GM12892 (cell line): Measurements from ENCODE around the gene PAQR8.
"Not testable (repeated sequence)": the region's sequence is repeated elsewhere in the genome, so short reads cannot be mapped to it uniquely, and the experiment has no call there.

Experiments used
- DNase-seq: peaks from one replicate; pipeline ENCODE4 v3.0.0; 2011; ENCODE audit not compliant: insufficient read length
- FAIRE-seq: peaks from 2 replicates; lab custom pipeline; 2011; peaks lifted over from hg19 to GRCh38; lab: Jason Lieb, UNC
- POLR2A ChIP-seq: IDR thresholded peaks from 2 replicates; pipeline ENCODE4 v1.6.1; 2011; ENCODE audit warnings: low read depth, low read length, control low read depth
- POLR2AphosphoS5 ChIP-seq: IDR thresholded peaks from 2 replicates; pipeline ENCODE4 v1.6.1; 2011; ENCODE audit warnings: low read depth, low read length, control low read depth
- TAF1 ChIP-seq: IDR thresholded peaks from 2 replicates; pipeline ENCODE4 v1.6.1; 2011; ENCODE audit warnings: low read depth, mild to moderate bottlenecking, control low read depth, low read length, borderline replicate concordance

PAQR8 gene

DNA sequence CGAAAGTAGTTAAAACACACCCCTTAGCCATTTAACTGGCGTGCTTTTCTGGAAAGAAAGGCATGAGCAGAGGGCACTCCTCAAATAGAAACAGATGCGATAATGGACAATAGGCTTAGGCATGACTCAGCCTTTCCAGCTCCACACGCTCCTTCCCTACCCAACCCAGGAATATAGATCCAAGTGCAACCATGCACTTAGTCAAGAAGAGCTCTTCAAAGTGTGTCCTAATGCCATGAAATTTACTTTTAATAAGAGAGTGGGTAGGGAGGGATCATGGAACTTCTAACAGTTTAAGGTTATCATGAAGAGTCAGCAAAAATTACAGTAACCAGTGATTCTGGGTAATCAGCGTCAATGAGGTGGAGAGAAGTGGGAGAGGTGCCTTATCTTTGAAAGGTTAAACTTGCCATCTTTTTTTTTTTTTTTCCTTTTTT, 55.7 kb downstream of the PAQR8 start:
- TF ChIP-seq TAF1 = no peak
- FAIRE-seq (no peak), DNase-seq (no peak)

DNA sequence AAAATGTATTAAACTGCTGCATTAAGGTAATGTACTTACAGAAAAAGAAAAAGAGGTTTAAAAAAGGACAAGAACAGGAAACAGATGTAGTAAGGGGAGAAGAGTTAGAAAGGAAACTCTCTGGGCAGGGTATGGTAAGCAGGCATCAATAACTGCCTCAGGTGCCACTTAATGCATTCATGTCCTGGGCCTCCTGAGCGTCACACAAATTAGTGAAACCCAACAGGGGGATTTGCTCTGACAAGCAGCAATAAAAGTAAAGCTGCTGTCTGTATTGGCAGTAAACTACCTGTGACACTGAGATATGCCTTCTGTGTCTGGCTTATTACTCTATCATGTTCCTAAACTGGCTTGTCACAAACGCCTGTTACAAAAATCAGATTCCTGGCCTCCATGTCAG, 56.7 kb downstream of the PAQR8 start:
- no peak for DNase-seq
- FAIRE-seq = no peak
- no peak for TF ChIP-seq POLR2AphosphoS5

- DNase-seq = peak; percentile 70
- TF ChIP-seq TAF1 = peak; percentile 72; the same call in 1 of the 2 replicates
- peak; percentile 86 for TF ChIP-seq POLR2AphosphoS5
- TF ChIP-seq POLR2A = peak; percentile 88
- FAIRE-seq = peak; percentile 99
Measured at GRCh38 chr6:52419809-52420667, 58.1 kb downstream of the PAQR8 start, which contains the start of gene EFHC1. EFHC1 (plus strand) TSS chr6:52420342; CDS start chr6:52420411, 69 bp downstream.

- no peak for FAIRE-seq
- no peak for TF ChIP-seq TAF1
- no peak; the same call in 1 of the 2 replicates for TF ChIP-seq POLR2AphosphoS5
- no peak for TF ChIP-seq POLR2A
- DNase-seq = no peak
Measured at GRCh38 chr6:52420668-52421358, 58.9 kb downstream of the PAQR8 start.

- DNase-seq = no peak
Measured at GRCh38 chr6:52422156-52422555, 60.2 kb downstream of the PAQR8 start.

DNA sequence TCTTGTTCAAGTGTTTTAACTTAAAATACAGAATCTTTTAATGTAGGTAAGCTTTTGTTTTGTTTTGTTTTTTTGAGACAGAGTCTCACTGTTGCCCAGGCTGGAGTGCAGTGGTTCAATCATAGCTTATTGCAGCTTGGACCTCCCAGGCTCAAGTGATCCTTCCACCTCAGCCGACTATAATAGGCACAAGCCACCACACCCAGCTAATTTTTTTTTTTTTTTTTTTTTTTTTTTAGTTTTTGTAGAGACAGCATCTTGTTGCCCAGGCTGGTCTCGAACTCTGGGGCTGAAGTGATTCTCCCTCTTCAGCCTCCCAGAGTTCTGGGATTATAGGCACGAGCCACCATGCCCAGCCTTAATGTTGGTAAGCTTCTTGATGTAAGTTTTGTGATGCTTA, 61.5 kb downstream of the PAQR8 start:
- DNase-seq (no peak), FAIRE-seq (no peak)
- TF ChIP-seq TAF1 (no peak), POLR2AphosphoS5 (no peak), POLR2A (no peak)

More at GRCh38 chr6:52422156-52422555, 60.2 kb downstream of the PAQR8 start:
- TF ChIP-seq POLR2A = no peak
- TF ChIP-seq POLR2AphosphoS5 = no peak
- no peak for TF ChIP-seq TAF1
- no peak for FAIRE-seq

DNA sequence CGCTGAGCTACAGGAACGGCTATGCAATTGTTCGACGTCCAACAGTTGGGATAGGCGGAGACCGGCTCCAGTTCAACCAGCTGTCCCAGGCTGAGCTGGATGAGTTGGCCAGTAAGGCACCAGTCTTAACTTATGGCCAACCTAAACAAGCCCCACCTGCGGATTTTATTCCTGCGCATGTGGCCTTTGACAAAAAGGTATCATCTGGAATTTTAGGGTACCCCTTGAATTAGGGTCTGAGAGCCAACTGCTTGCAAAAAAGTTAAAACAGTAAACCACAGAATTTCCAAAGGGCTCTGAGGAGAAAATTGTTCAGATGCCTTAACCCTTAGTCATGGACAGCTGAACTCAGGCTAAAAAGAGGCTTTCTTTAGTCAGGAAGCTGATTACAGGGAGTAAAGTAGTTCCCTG, 62.0 kb downstream of the PAQR8 start:
- FAIRE-seq (no peak), DNase-seq (no peak)
- TF ChIP-seq POLR2AphosphoS5 = no peak
- TF ChIP-seq POLR2A = no peak
- TF ChIP-seq TAF1 = no peak

GRCh38 chr6:52424513-52424912, 62.6 kb downstream of the PAQR8 start:
- TF ChIP-seq TAF1 = no peak
- no peak for TF ChIP-seq POLR2A
- no peak for TF ChIP-seq POLR2AphosphoS5
- FAIRE-seq = no peak
- DNase-seq = no peak

DNA sequence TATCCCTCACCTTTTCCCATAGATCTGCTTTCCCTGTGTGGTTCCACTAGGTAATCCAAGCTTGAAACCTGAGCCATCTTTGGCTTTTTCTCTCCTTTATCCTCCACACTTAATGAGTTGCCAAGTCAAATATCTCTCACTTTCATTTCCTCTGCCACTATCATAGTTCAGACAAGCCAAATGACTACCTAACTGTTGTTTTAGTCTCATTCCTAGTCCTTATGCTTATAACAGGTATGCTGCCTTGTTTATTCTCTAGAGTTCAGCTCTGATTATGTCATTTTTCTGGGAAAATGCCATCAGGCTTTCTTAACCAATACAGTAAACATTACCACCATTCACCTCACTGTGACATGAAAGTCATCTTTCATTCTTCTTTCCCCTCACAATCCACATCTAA, 64.7 kb downstream of the PAQR8 start:
- no peak for FAIRE-seq
- TF ChIP-seq TAF1 (no peak), POLR2A (no peak), POLR2AphosphoS5 (no peak)
- DNase-seq = no peak

GRCh38 chr6:52433294-52433693, 71.3 kb downstream of the PAQR8 start:
- not testable (repeated sequence) for DNase-seq, FAIRE-seq

- TF ChIP-seq POLR2A (no peak), TAF1 (no peak), POLR2AphosphoS5 (no peak)
- no peak for DNase-seq
- FAIRE-seq = no peak
Measured at GRCh38 chr6:52435345-52435744, 73.4 kb downstream of the PAQR8 start.

GRCh38 chr6:52438926-52439325, 77.0 kb downstream of the PAQR8 start:
- no peak for FAIRE-seq
- TF ChIP-seq TAF1 = no peak

More at GRCh38 chr6:52438926-52439325, 77.0 kb downstream of the PAQR8 start:
- DNase-seq = no peak
